COLO668 (cell line): ENCODE data around the gene PCNX3.

Experiments
- DNase-seq: peaks from one replicate; lab custom pipeline; 2025; ENCODE audit not compliant: unreplicated experiment; lab: John Stamatoyannopoulos, UW

Gene PCNX3

DNA sequence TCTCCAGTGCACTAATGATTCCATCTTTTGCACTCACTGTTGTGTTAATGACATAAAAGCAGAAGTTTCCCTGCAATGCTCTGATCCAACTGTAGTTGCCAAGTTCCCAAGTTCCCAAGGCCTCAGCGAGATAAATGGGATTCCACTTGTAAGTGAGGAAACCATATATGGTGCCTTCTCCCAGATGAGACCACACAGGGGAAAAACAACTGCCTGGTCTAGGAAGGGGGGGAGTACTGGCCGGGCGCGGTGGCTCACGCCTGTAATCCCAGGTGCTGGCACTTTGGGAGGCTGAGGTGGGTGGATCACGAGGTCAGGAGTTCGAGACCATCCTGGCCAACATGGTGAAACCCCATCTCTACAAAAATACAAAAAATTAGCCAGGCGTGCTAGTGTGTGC, 70.4 kb downstream of the PCNX3 start:
- DNase-seq, result no peak
